Ishikawa (cell line): Measurements from ENCODE around the gene ADAM17.

Experiments used
- TCF12 ChIP-seq: IDR thresholded peaks from 2 replicates; pipeline ENCODE4 v1.6.1; 2012; ENCODE audit warnings: low read depth
- TF ChIP-seq, protein P1 (sequence below): IDR thresholded peaks from 2 replicates; pipeline ENCODE4 v1.6.1; 2012; ENCODE audit warnings: low read depth, mild to moderate bottlenecking

DNA sequence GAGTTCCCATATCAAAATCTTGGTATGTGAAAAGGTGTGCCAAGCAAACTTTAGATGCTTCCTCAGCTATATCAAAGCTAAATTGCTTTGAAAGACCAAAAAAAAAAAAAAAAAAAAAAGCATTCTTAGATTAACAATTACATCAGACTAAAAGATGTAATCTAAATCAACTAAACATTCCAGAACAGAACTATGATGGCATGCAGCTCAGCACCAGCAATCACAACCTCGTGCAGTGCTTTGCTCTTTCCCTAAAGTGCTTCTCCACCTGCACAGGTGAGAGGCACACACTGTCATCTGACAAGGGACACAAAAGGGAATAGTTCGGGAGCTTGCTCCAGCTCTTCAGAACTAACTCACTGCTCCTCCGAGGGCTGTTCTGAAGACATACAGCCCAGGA lies 37.5 kb downstream of the ADAM17 start:
- TF ChIP-seq, protein P1, sequence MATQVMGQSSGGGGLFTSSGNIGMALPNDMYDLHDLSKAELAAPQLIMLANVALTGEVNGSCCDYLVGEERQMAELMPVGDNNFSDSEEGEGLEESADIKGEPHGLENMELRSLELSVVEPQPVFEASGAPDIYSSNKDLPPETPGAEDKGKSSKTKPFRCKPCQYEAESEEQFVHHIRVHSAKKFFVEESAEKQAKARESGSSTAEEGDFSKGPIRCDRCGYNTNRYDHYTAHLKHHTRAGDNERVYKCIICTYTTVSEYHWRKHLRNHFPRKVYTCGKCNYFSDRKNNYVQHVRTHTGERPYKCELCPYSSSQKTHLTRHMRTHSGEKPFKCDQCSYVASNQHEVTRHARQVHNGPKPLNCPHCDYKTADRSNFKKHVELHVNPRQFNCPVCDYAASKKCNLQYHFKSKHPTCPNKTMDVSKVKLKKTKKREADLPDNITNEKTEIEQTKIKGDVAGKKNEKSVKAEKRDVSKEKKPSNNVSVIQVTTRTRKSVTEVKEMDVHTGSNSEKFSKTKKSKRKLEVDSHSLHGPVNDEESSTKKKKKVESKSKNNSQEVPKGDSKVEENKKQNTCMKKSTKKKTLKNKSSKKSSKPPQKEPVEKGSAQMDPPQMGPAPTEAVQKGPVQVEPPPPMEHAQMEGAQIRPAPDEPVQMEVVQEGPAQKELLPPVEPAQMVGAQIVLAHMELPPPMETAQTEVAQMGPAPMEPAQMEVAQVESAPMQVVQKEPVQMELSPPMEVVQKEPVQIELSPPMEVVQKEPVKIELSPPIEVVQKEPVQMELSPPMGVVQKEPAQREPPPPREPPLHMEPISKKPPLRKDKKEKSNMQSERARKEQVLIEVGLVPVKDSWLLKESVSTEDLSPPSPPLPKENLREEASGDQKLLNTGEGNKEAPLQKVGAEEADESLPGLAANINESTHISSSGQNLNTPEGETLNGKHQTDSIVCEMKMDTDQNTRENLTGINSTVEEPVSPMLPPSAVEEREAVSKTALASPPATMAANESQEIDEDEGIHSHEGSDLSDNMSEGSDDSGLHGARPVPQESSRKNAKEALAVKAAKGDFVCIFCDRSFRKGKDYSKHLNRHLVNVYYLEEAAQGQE = no peak
- no peak for TF ChIP-seq TCF12
